HepG2 (cell line): Measurements from ENCODE around the gene NME8. TPM values are rescaled to one million over a fixed set of nuclear protein-coding genes. Genes with fewer than 3 reads are reported as not detected.
A peak's percentile ranks its signal among the peaks of the same experiment; 100 is the strongest.

ENCODE experiments used
- AHR ChIP-seq: IDR thresholded peaks from 2 replicates; pipeline ENCODE4 v1.6.1; 2018; ENCODE audit warnings: missing genetic modification reagents, missing compliant biosample characterization
- ASH2L ChIP-seq: fragments of 300-600, 200-600 bp; sonication (generic); IDR thresholded peaks from 2 replicates; pipeline ENCODE4 v1.7.0; 2017; ENCODE audit warnings: low read depth, mild to moderate bottlenecking, moderate library complexity, mixed read lengths, low read length; ENCODE audit not compliant: insufficient read length
- CERS6 ChIP-seq: sonication (generic); formaldehyde crosslinking; IDR thresholded peaks from 2 replicates; pipeline ENCODE4 v1.5.0; 2020; ENCODE audit warnings: missing genetic modification reagents
- CREB3 ChIP-seq: sonication (generic); formaldehyde crosslinking; IDR thresholded peaks from 2 replicates; pipeline ENCODE4 v1.5.0; 2020; ENCODE audit warnings: missing genetic modification reagents
- HNRNPK ChIP-seq: fragments of 200-400 bp; formaldehyde crosslinking; IDR thresholded peaks from 2 replicates; pipeline ENCODE4 v1.6.1; 2018; ENCODE audit warnings: low read length, low read depth, moderate library complexity, mild to moderate bottlenecking; ENCODE audit not compliant: poor library complexity, severe bottlenecking
- HNRNPL ChIP-seq: fragments of 200-400 bp; formaldehyde crosslinking; IDR thresholded peaks from 2 replicates; pipeline ENCODE4 v1.6.1; 2017; ENCODE audit warnings: mild to moderate bottlenecking, low read depth, low read length
- KLF11 ChIP-seq: IDR thresholded peaks from 2 replicates; pipeline ENCODE4 v1.6.1; 2016; ENCODE audit warnings: missing compliant biosample characterization
- MLLT10 ChIP-seq: sonication (generic); formaldehyde crosslinking; IDR thresholded peaks from 2 replicates; pipeline ENCODE4 v1.4.0; 2020; ENCODE audit warnings: missing genetic modification reagents
- REL ChIP-seq: sonication (generic); formaldehyde crosslinking; conservative IDR thresholded peaks from 2 replicates; pipeline ENCODE4 v1.8.0; 2022; ENCODE audit warnings: mild to moderate bottlenecking, missing genetic modification reagents, moderate library complexity
- SAFB2 ChIP-seq: sonication (generic); formaldehyde crosslinking; IDR thresholded peaks from 2 replicates; pipeline ENCODE4 v1.5.1; 2020; ENCODE audit warnings: missing genetic modification reagents, low read depth, mild to moderate bottlenecking, borderline replicate concordance
- SPEN ChIP-seq: sonication (generic); formaldehyde crosslinking; IDR thresholded peaks from 2 replicates; pipeline ENCODE4 v1.5.1; 2020; ENCODE audit warnings: low read depth, mild to moderate bottlenecking, missing genetic modification reagents
- TCF7 ChIP-seq: sonication (generic); IDR thresholded peaks from 2 replicates; pipeline ENCODE4 v1.6.1; 2016; ENCODE audit warnings: antibody characterized with exemption, low read depth
- ZNF160 ChIP-seq: sonication (generic); formaldehyde crosslinking; IDR thresholded peaks from 2 replicates; pipeline ENCODE4 v1.8.0; 2022; ENCODE audit warnings: mild to moderate bottlenecking, inconsistent platforms, missing genetic modification reagents
- ZNF20 ChIP-seq: sonication (generic); formaldehyde crosslinking; IDR thresholded peaks from 2 replicates; pipeline ENCODE4 v1.4.0; 2020; ENCODE audit warnings: mild to moderate bottlenecking, moderate library complexity, missing genetic modification reagents
- ZNF33A ChIP-seq: sonication (generic); formaldehyde crosslinking; IDR thresholded peaks from 2 replicates; pipeline ENCODE4 v1.5.1; 2020; ENCODE audit warnings: missing genetic modification reagents, mild to moderate bottlenecking, moderate library complexity, borderline replicate concordance
- ZNF704 ChIP-seq: sonication (generic); formaldehyde crosslinking; IDR thresholded peaks from 2 replicates; pipeline ENCODE4 v1.8.1; 2023; ENCODE audit warnings: mild to moderate bottlenecking, inconsistent platforms, moderate library complexity, missing genetic modification reagents, borderline replicate concordance
- ZNF737 ChIP-seq: sonication (generic); formaldehyde crosslinking; IDR thresholded peaks from 2 replicates; pipeline ENCODE4 v1.5.0; 2020; ENCODE audit warnings: missing genetic modification reagents, mild to moderate bottlenecking, borderline replicate concordance
- ZNF879 ChIP-seq: sonication (generic); formaldehyde crosslinking; IDR thresholded peaks from 2 replicates; pipeline ENCODE4 v1.8.1; 2023; ENCODE audit warnings: missing genetic modification reagents
- ZNF883 ChIP-seq: sonication (generic); formaldehyde crosslinking; IDR thresholded peaks from 2 replicates; pipeline ENCODE4 v1.5.1; 2020; ENCODE audit warnings: mild to moderate bottlenecking, missing genetic modification reagents; ENCODE audit errors: not compliant biosample characterization
- ZSCAN22 ChIP-seq: sonication (generic); formaldehyde crosslinking; IDR thresholded peaks from 2 replicates; pipeline ENCODE4 v1.4.0; 2020; ENCODE audit warnings: mild to moderate bottlenecking, missing genetic modification reagents
- ZSCAN5A ChIP-seq: sonication (generic); formaldehyde crosslinking; IDR thresholded peaks from 2 replicates; pipeline ENCODE4 v1.8.0; 2022; ENCODE audit warnings: mild to moderate bottlenecking, missing genetic modification reagents, borderline replicate concordance
- polyA plus RNA-seq, 8 experiments: library from polyadenylated mRNA; depleted of rRNA in 3 of 8; stranded (reverse) in 7 of 8; unstranded in 1 of 8; fragments of >200 nt; fragmentation: Illumina TruSeq in 4 of 8; extraction: Trizol in 4 of 8; gene quantifications; 2 replicates each; pipeline versions ENCODE4 v1.2.1 to v1.2.3, GENCODE V29; 2011 to 2016; ENCODE audit warnings: low read depth in 4 of 8, missing spikeins in 1 of 8, mixed read lengths in 1 of 8; ENCODE audit not compliant: insufficient read depth in 1 of 8
- total RNA-seq, 5 experiments: library from RNA; depleted of rRNA; stranded (reverse); fragments of >200 nt; fragmentation: Illumina TruSeq; extraction: Trizol; gene quantifications; 2 replicates each; pipeline ENCODE4 v1.2.3, GENCODE V29; 2016; ENCODE audit warnings: low read depth in 1 of 5
- TF ChIP-seq, protein P1 (sequence below): sonication (generic); formaldehyde crosslinking; IDR thresholded peaks from 2 replicates; pipeline ENCODE4 v1.9.0; 2022; ENCODE audit warnings: low read depth, missing genetic modification reagents

Gene NME8
- total and polyA plus RNA-seq, 2 of the 13 experiments (the other 11 are each of a cell fraction or from before 2014, with no cell fraction given), result not detected

GRCh38 chr7:37942934-37943610 is 94.7 kb downstream of the NME8 start (continued):
- TF ChIP-seq CERS6 (CRISPR knock-in tag) (no peak), TCF7 (peak; percentile 99), CREB3 (CRISPR knock-in tag) (no peak), ZNF704 (CRISPR knock-in tag) (no peak), SPEN (CRISPR knock-in tag) (peak; percentile 95), ZNF879 (CRISPR knock-in tag) (no peak), MLLT10 (CRISPR knock-in tag) (no peak), HNRNPK (no peak), ZSCAN5A (CRISPR knock-in tag) (peak; percentile 96; the same call in 1 of the 2 replicates), REL (CRISPR knock-in tag) (no peak), ZNF737 (CRISPR knock-in tag) (no peak), SAFB2 (CRISPR knock-in tag) (no peak; the same call in 1 of the 2 replicates), KLF11 (CRISPR knock-in tag) (peak; percentile 61; the same call in 1 of the 2 replicates), ZNF33A (no peak), AHR (CRISPR knock-in tag) (peak; percentile 84), ASH2L (peak; percentile 98), HNRNPL (peak; percentile 78; the same call in 1 of the 2 replicates), ZSCAN22 (CRISPR knock-in tag) (0 out of 2 replicates have a peak, but pooled peaks have one; percentile 31), ZNF883 (CRISPR knock-in tag) (no peak), ZNF160 (CRISPR knock-in tag) (0 out of 2 replicates have a peak, but pooled peaks have one; percentile 70), ZNF20 (no peak)
- TF ChIP-seq, protein P1, sequence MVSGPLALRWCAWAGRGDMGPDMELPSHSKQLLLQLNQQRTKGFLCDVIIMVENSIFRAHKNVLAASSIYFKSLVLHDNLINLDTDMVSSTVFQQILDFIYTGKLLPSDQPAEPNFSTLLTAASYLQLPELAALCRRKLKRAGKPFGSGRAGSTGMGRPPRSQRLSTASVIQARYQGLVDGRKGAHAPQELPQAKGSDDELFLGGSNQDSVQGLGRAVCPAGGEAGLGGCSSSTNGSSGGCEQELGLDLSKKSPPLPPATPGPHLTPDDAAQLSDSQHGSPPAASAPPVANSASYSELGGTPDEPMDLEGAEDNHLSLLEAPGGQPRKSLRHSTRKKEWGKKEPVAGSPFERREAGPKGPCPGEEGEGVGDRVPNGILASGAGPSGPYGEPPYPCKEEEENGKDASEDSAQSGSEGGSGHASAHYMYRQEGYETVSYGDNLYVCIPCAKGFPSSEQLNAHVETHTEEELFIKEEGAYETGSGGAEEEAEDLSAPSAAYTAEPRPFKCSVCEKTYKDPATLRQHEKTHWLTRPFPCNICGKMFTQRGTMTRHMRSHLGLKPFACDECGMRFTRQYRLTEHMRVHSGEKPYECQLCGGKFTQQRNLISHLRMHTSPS (CRISPR knock-in tag), result peak; percentile 80
